CD4-positive, CD25-positive, alpha-beta regulatory T cell (primary cell): ENCODE data around the gene TAPBP. TPM values are rescaled to one million over a fixed set of nuclear protein-coding genes. Genes with fewer than 3 reads are reported as not detected.
"Not testable (repeated sequence)": the region's sequence is repeated elsewhere in the genome, so short reads cannot be mapped to it uniquely, and the experiment has no call there.

Experiments used
- ATAC-seq, 2 donors: fragments of 150-1000 bp; cut with Tn5 transposase; one replicate each; pipeline ENCODE4 v1.10.0; 2021; ENCODE audit warnings: low read depth in 2 of 2, moderate number of reproducible peaks in 2 of 2, moderate library complexity in 1 of 2
- DNase-seq, 3 donors: peaks; one replicate each; pipeline versions ENCODE4 v3.0.0 to v3.0.0-alpha.2; 2012 to 2022; ENCODE audit warnings: mixed read lengths in 1 of 3
- H3K27ac ChIP-seq: one replicate; pipeline ENCODE4 v1.7.0; 2013; ENCODE audit warnings: mild to moderate bottlenecking, low read length; ENCODE audit not compliant: insufficient read depth, poor library complexity, severe bottlenecking
- H3K27me3 ChIP-seq: one replicate; pipeline ENCODE4 v1.7.0; 2013; ENCODE audit warnings: low read length; ENCODE audit not compliant: control insufficient read depth, insufficient read depth
- H3K36me3 ChIP-seq: one replicate; pipeline ENCODE4 v1.7.0; 2013; ENCODE audit warnings: mild to moderate bottlenecking, low read length, moderate library complexity; ENCODE audit not compliant: control insufficient read depth, insufficient read depth
- H3K4me1 ChIP-seq: 2 replicates; pipeline ENCODE4 v1.7.0; 2013; ENCODE audit warnings: mild to moderate bottlenecking, low read length; ENCODE audit not compliant: insufficient read depth, control insufficient read depth, poor library complexity, severe bottlenecking
- H3K4me3 ChIP-seq: one replicate; pipeline ENCODE4 v1.7.0; 2013; ENCODE audit warnings: low read depth, mild to moderate bottlenecking, low read length, moderate library complexity
- H3K9me3 ChIP-seq, 2 experiments: 1 replicate in 1 of 2; 2 replicates in 1 of 2; pipeline ENCODE4 v1.7.0; 2013; ENCODE audit warnings: low read length in 2 of 2, mild to moderate bottlenecking in 1 of 2, moderate library complexity in 1 of 2; ENCODE audit not compliant: control insufficient read depth in 2 of 2
- H3K27ac Mint-ChIP-seq, 3 donors: one replicate each; pipeline ENCODE4 v1.8.0; 2020 to 2022; ENCODE audit warnings: mild to moderate bottlenecking in 3 of 3, mixed read lengths in 3 of 3, moderate library complexity in 2 of 3
- H3K27me3 Mint-ChIP-seq: one replicate; pipeline ENCODE4 v1.8.0; 2022; ENCODE audit warnings: mild to moderate bottlenecking, mixed read lengths
- H3K36me3 Mint-ChIP-seq: one replicate; pipeline ENCODE4 v1.8.0; 2020; ENCODE audit warnings: mixed read lengths
- H3K4me1 Mint-ChIP-seq, 4 donors: one replicate each; pipeline ENCODE4 v1.8.0; 2020 to 2022; ENCODE audit warnings: mixed read lengths in 4 of 4, mild to moderate bottlenecking in 1 of 4
- H3K4me3 Mint-ChIP-seq, 4 donors: one replicate each; pipeline ENCODE4 v1.8.0; 2020 to 2022; ENCODE audit warnings: mild to moderate bottlenecking in 4 of 4, mixed read lengths in 4 of 4, moderate library complexity in 3 of 4
- H3K9me3 Mint-ChIP-seq, 7 donors: one replicate each; pipeline ENCODE4 v1.8.0; 2020 to 2022; ENCODE audit warnings: mixed read lengths in 7 of 7, mild to moderate bottlenecking in 3 of 7, moderate library complexity in 2 of 7
- polyA plus RNA-seq, 4 donors: library from polyadenylated mRNA; unstranded; fragments of 300-500 nt; fragmentation: Illumina TruSeq; gene quantifications; one replicate each; pipeline ENCODE4 v1.2.3, GENCODE V29; 2021
- total RNA-seq: library from RNA; stranded (reverse); gene quantifications from one replicate; pipeline ENCODE4 v1.2.3, GENCODE V29; 2022

Gene TAPBP
- total and polyA plus RNA-seq, 5 donors from 2014 or later = 251 to 314 (median 266) TPM

- not testable (repeated sequence) for ATAC-seq, H3K36me3 Mint-ChIP-seq, H3K27me3 ChIP-seq, H3K27me3 Mint-ChIP-seq, DNase-seq, H3K27ac ChIP-seq, H3K9me3 Mint-ChIP-seq, H3K9me3 ChIP-seq, H3K4me3 ChIP-seq, H3K36me3 ChIP-seq
- H3K4me3 Mint-ChIP-seq = peak overlapping the region in 2 of 4 donors; percentile 4 to 63
- peaks cover 12 to 43% (median 19%) of the 10 kb centered on the region in 4 donors for H3K4me1 Mint-ChIP-seq
- H3K27ac Mint-ChIP-seq = peak overlapping the region in 2 of 3 donors; percentile 75 to 89
- H3K4me1 ChIP-seq = peaks cover 37% of the 10 kb centered on the region
These were observed 33.1 kb upstream of the TAPBP start for GRCh38 chr6:33346972-33347371.

- H3K9me3 Mint-ChIP-seq = no peaks in the 10 kb centered on the region
- H3K27me3 Mint-ChIP-seq = peaks cover 5% of the 10 kb centered on the region
- peak overlapping the region; percentile 83 to 97 (median 89) for H3K4me3 Mint-ChIP-seq
- H3K4me1 ChIP-seq = peaks cover 37% of the 10 kb centered on the region
- peak overlapping the region; percentile 72 for H3K4me3 ChIP-seq
- H3K9me3 ChIP-seq = no peaks in the 10 kb centered on the region
- H3K27me3 ChIP-seq = no peaks in the 10 kb centered on the region
- peak overlapping the region; percentile 90 to 98 (median 98) for H3K27ac Mint-ChIP-seq
- ATAC-seq = peak; percentile 58 to 60
- H3K4me1 Mint-ChIP-seq = peaks cover 12 to 50% (median 19%) of the 10 kb centered on the region in 4 donors
- DNase-seq = peak; percentile 62 to 94 (median 85)
- H3K27ac ChIP-seq = peak overlapping the region; percentile 89
- H3K36me3 ChIP-seq = no peaks in the 10 kb centered on the region
- no peaks in the 10 kb centered on the region for H3K36me3 Mint-ChIP-seq
These were observed 31.1 kb upstream of the TAPBP start for GRCh38 chr6:33344701-33345697.

- Mint-ChIP-seq H3K36me3 (no peaks in the 10 kb centered on the region), H3K27me3 (peaks cover 5% of the 10 kb centered on the region), H3K9me3 (no peaks in the 10 kb centered on the region), H3K4me3 (peak overlapping the region; percentile 83 to 88 (median 88)), H3K27ac (peak overlapping the region; percentile 98 to 99 (median 98)), H3K4me1 (peaks cover 9 to 52% (median 18%) of the 10 kb centered on the region in 4 donors)
- peak overlapping the region; percentile 72 for H3K4me3 ChIP-seq
- H3K36me3 ChIP-seq = no peaks in the 10 kb centered on the region
- ATAC-seq (peak; percentile 81 to 82), DNase-seq (peak; percentile 72 to 93 (median 89))
- H3K4me1 ChIP-seq = peaks cover 37% of the 10 kb centered on the region
- no peaks in the 10 kb centered on the region for H3K9me3 ChIP-seq
- no peaks in the 10 kb centered on the region for H3K27me3 ChIP-seq
- H3K27ac ChIP-seq = peak overlapping the region; percentile 89
These were observed 30.2 kb upstream of the TAPBP start for GRCh38 chr6:33343953-33344611.

GRCh38 chr6:33343606-33343952 lies 29.7 kb upstream of the TAPBP start:
- Mint-ChIP-seq H3K27ac (peak overlapping the region; percentile 98 to 99 (median 98)), H3K4me1 (peaks cover 4 to 51% (median 18%) of the 10 kb centered on the region in 4 donors), H3K4me3 (peak overlapping the region; percentile 83 to 88 (median 88))
- not testable (repeated sequence) for H3K27me3 Mint-ChIP-seq, H3K36me3 Mint-ChIP-seq, H3K36me3 ChIP-seq, H3K9me3 ChIP-seq, DNase-seq, H3K9me3 Mint-ChIP-seq, H3K27me3 ChIP-seq, ATAC-seq
- Histone ChIP-seq H3K27ac (peak overlapping the region; percentile 89), H3K4me1 (peaks cover 37% of the 10 kb centered on the region), H3K4me3 (peak overlapping the region; percentile 72)

GRCh38 chr6:33339193-33339592 lies 25.3 kb upstream of the TAPBP start:
- H3K9me3 Mint-ChIP-seq = no peaks in the 10 kb centered on the region
- ATAC-seq = no peak
- Histone ChIP-seq H3K36me3 (no peaks in the 10 kb centered on the region), H3K27ac (no peak overlapping the region), H3K9me3 (no peaks in the 10 kb centered on the region), H3K27me3 (no peaks in the 10 kb centered on the region), H3K4me1 (peaks cover 20% of the 10 kb centered on the region), H3K4me3 (no peak overlapping the region)
- H3K4me1 Mint-ChIP-seq = peaks cover 0 to 27% (median 7%) of the 10 kb centered on the region in 4 donors
- DNase-seq = no peak
- peak overlapping the region in 1 of 3 donors; percentile 71 for H3K27ac Mint-ChIP-seq
- no peaks in the 10 kb centered on the region for H3K36me3 Mint-ChIP-seq
- H3K27me3 Mint-ChIP-seq = no peaks in the 10 kb centered on the region
- H3K4me3 Mint-ChIP-seq = no peak overlapping the region

- H3K36me3 Mint-ChIP-seq = no peaks in the 10 kb centered on the region
- H3K4me1 Mint-ChIP-seq = peaks cover 0 to 14% (median 0%) of the 10 kb centered on the region in 4 donors
- H3K27ac Mint-ChIP-seq = no peak overlapping the region
These were observed 22.6 kb upstream of the TAPBP start for GRCh38 chr6:33336495-33336894.

GRCh38 chr6:33335916-33336315 lies 22.0 kb upstream of the TAPBP start:
- no peak for ATAC-seq

More at GRCh38 chr6:33336495-33336894, 22.6 kb upstream of the TAPBP start:
- Mint-ChIP-seq H3K27me3 (no peaks in the 10 kb centered on the region), H3K9me3 (no peaks in the 10 kb centered on the region), H3K4me3 (no peak overlapping the region)
- Histone ChIP-seq H3K27ac (no peak overlapping the region), H3K9me3 (no peaks in the 10 kb centered on the region), H3K27me3 (no peaks in the 10 kb centered on the region), H3K4me3 (no peak overlapping the region), H3K4me1 (no peaks in the 10 kb centered on the region), H3K36me3 (no peaks in the 10 kb centered on the region)
- DNase-seq = no peak
- ATAC-seq = no peak

More at GRCh38 chr6:33335916-33336315, 22.0 kb upstream of the TAPBP start:
- no peak overlapping the region for H3K27ac ChIP-seq
- H3K4me3 ChIP-seq = no peak overlapping the region
- Mint-ChIP-seq H3K4me1 (peaks cover 0 to 14% (median 0%) of the 10 kb centered on the region in 4 donors), H3K27me3 (no peaks in the 10 kb centered on the region), H3K9me3 (no peaks in the 10 kb centered on the region), H3K4me3 (no peak overlapping the region), H3K36me3 (no peaks in the 10 kb centered on the region), H3K27ac (no peak overlapping the region)
- no peaks in the 10 kb centered on the region for H3K27me3 ChIP-seq
- no peaks in the 10 kb centered on the region for H3K36me3 ChIP-seq
- H3K9me3 ChIP-seq = no peaks in the 10 kb centered on the region
- H3K4me1 ChIP-seq = no peaks in the 10 kb centered on the region
- no peak for DNase-seq
